HepG2 (cell line): Measurements from ENCODE around the gene MTA2. TPM values are rescaled to one million over a fixed set of nuclear protein-coding genes. Genes with fewer than 3 reads are reported as not detected.
A peak's percentile ranks its signal among the peaks of the same experiment; 100 is the strongest.
"Not testable (repeated sequence)": the region's sequence is repeated elsewhere in the genome, so short reads cannot be mapped to it uniquely, and the experiment has no call there.

ENCODE experiments used
- ATAC-seq: fragments of 200-7000 bp; cut with Tn5 transposase; 3 replicates; pipeline ENCODE4 v1.9.1; 2020; ENCODE audit warnings: mild to moderate bottlenecking, moderate library complexity
- BruUV-seq: library from RNA; stranded (reverse); fragments of 400-500 nt; replicated peaks from 2 replicates; lab custom pipeline; 2021; lab: Mats Ljungman, UMichigan
- CTCF ChIA-PET: fragments of 300-600 bp; formaldehyde crosslinking; extraction: SDS; loops from one replicate; lab custom pipeline; 2021; ENCODE audit warnings: low total read pairs, inconsistent platforms, low intra/inter-chr PET ratio; lab: Yijun Ruan, JAX
- POLR2A ChIA-PET: fragments of 350-600 bp; sonication (Branson Sonifier 250); formaldehyde crosslinking; loops from one replicate; lab custom pipeline; 2020; ENCODE audit warnings: antibody characterized with exemption, inconsistent platforms; lab: Yijun Ruan, JAX
- DNase-seq: peaks from one replicate; pipeline ENCODE4 v3.0.0-alpha.2; 2015; ENCODE audit warnings: low spot score
- FAIRE-seq: peaks from 3 replicates; lab custom pipeline; 2011; peaks lifted over from hg19 to GRCh38; lab: Jason Lieb, UNC
- H2AFZ ChIP-seq: one replicate; pipeline ENCODE4 v1.6.1; 2011; ENCODE audit warnings: low read length, inconsistent platforms
- H3K27ac ChIP-seq: fragments of 300-600 bp; 3 replicates; pipeline ENCODE4 v1.8.0; 2011; ENCODE audit warnings: mixed run types, mild to moderate bottlenecking, mixed read lengths, low read length, inconsistent platforms; ENCODE audit not compliant: insufficient read depth; ENCODE audit errors: extremely low read length
- H3K27me3 ChIP-seq, 2 experiments: fragments of 200-600 bp in 1 of 2; 2 replicates in 1 of 2; 3 replicates in 1 of 2; pipeline versions ENCODE4 v1.6.0 to v1.8.0; 2011; ENCODE audit warnings: low read length in 2 of 2, mild to moderate bottlenecking in 2 of 2, moderate library complexity in 2 of 2, inconsistent platforms in 1 of 2; ENCODE audit not compliant: insufficient read depth in 2 of 2, control insufficient read depth in 1 of 2
- H3K36me3 ChIP-seq, 2 experiments: fragments of 200-600 bp in 1 of 2; replicated peaks in 1 of 2; 2 replicates in 1 of 2; 3 replicates in 1 of 2; pipeline versions ENCODE4 v1.5.1 to v1.8.0; 2011; ENCODE audit warnings: low read length in 2 of 2, inconsistent platforms in 1 of 2; ENCODE audit not compliant: insufficient read depth in 2 of 2, control insufficient read depth in 1 of 2
- H3K4me1 ChIP-seq: 2 replicates; pipeline ENCODE4 v1.5.1; 2012; ENCODE audit warnings: low read length, inconsistent platforms; ENCODE audit not compliant: insufficient read depth
- H3K4me2 ChIP-seq: 2 replicates; pipeline ENCODE4 v1.6.0; 2011; ENCODE audit warnings: low read depth, low read length, inconsistent platforms
- H3K4me3 ChIP-seq, 3 experiments: fragments of 200-600 bp in 1 of 3; sonication (generic), shearing (Covaris generic) in 1 of 3; replicated peaks in 1 of 3; 2 replicates each; pipeline ENCODE4 v1.5.1; 2011 to 2016; ENCODE audit warnings: low read length in 3 of 3, inconsistent platforms in 2 of 3, low read depth in 2 of 3, mild to moderate bottlenecking in 2 of 3, control low read depth in 1 of 3, mixed read lengths in 1 of 3; ENCODE audit not compliant: insufficient read depth in 1 of 3
- H3K79me2 ChIP-seq: one replicate; pipeline ENCODE4 v1.6.1; 2011; ENCODE audit warnings: low read length, inconsistent platforms; ENCODE audit not compliant: insufficient read depth
- H3K9ac ChIP-seq: 2 replicates; pipeline ENCODE4 v1.6.0; 2011; ENCODE audit warnings: mild to moderate bottlenecking, low read depth, low read length, inconsistent platforms; ENCODE audit not compliant: insufficient read depth
- H3K9me3 ChIP-seq: 2 replicates; pipeline ENCODE4 v1.5.1; 2012; ENCODE audit warnings: mild to moderate bottlenecking, low read length
- H4K20me1 ChIP-seq: 2 replicates; pipeline ENCODE4 v1.6.0; 2011; ENCODE audit warnings: inconsistent platforms, mild to moderate bottlenecking, low read length, moderate library complexity; ENCODE audit not compliant: insufficient read depth
- AGO2 ChIP-seq: fragments of 200-400 bp; formaldehyde crosslinking; optimal IDR thresholded peaks from 2 replicates; pipeline ENCODE3; 2017; ENCODE audit warnings: mild to moderate bottlenecking, low read depth, low read length, moderate library complexity
- HNRNPL ChIP-seq: fragments of 200-400 bp; formaldehyde crosslinking; IDR thresholded peaks from 2 replicates; pipeline ENCODE4 v1.6.1; 2017; ENCODE audit warnings: mild to moderate bottlenecking, low read depth, low read length
- POLR2G ChIP-seq: fragments of 200-400 bp; formaldehyde crosslinking; IDR thresholded peaks from 2 replicates; pipeline ENCODE4 v1.6.1; 2018; ENCODE audit warnings: mild to moderate bottlenecking, low read depth, low read length, moderate library complexity
- RBFOX2 ChIP-seq: fragments of 200-400 bp; formaldehyde crosslinking; IDR thresholded peaks from 2 replicates; pipeline ENCODE4 v1.6.1; 2017; ENCODE audit warnings: low read depth, mild to moderate bottlenecking, low read length
- WGBS: methylation state at CpG from one replicate; pipeline ENCODE4 v1.1.6; 2017; ENCODE audit warnings: low lambda C conversion rate; 5-methylcytosine and 5-hydroxymethylcytosine counted together
- in situ Hi-C: cut with HindIII; loops from 2 replicates; pipeline ENCODE4 v1.10.0; 2017; ENCODE audit warnings: low pct_unique_long_range_greater_than_20kb; ENCODE audit not compliant: extremely low pct_ligation_motif_present
- intact Hi-C: fragments of 100-400 bp; cut with micrococcal nuclease; formaldehyde crosslinking; loops from one replicate; pipeline ENCODE4 v1.10.0; 2022; ENCODE audit not compliant: unreplicated experiment
- polyA plus RNA-seq, 8 experiments: library from polyadenylated mRNA; depleted of rRNA in 3 of 8; stranded (reverse) in 7 of 8; unstranded in 1 of 8; fragments of >200 nt; fragmentation: Illumina TruSeq in 4 of 8; extraction: Trizol in 4 of 8; gene quantifications; 2 replicates each; pipeline versions ENCODE4 v1.2.1 to v1.2.3, GENCODE V29; 2011 to 2016; ENCODE audit warnings: low read depth in 4 of 8, missing spikeins in 1 of 8, mixed read lengths in 1 of 8; ENCODE audit not compliant: insufficient read depth in 1 of 8
- total RNA-seq, 5 experiments: library from RNA; depleted of rRNA; stranded (reverse); fragments of >200 nt; fragmentation: Illumina TruSeq; extraction: Trizol; gene quantifications; 2 replicates each; pipeline ENCODE4 v1.2.3, GENCODE V29; 2016; ENCODE audit warnings: low read depth in 1 of 5

Gene MTA2
- total and polyA plus RNA-seq, 2 of the 13 experiments (the other 11 are each of a cell fraction or from before 2014, with no cell fraction given), result 14.0 to 70.0 TPM

DNA sequence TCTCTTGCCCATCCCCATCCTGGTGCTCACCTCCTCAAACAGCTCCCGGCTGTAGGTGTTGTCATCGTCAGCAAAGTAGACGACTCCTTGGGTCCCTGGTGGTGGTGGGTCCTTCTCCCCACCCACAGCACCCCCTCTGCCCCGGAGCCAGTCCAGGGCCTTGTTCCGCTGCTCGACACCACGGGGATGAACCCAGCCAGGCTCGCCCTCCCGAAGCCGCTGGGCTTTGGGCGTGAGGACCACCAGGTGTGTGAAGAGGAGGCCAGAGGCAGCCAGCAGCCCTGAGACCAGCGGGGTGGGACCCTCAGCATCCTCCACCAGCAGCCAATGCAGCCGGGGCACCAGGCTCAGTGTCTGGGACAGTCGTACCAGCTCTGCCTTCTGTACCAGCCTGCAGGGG is 15.3 kb upstream of the MTA2 start:
- peaks cover 43% of the 10 kb centered on the region for H3K4me1 ChIP-seq
- not testable (repeated sequence) for H3K36me3 ChIP-seq, H4K20me1 ChIP-seq, FAIRE-seq, DNase-seq, ATAC-seq, H3K79me2 ChIP-seq
- TF ChIP-seq RBFOX2 (peak; percentile 45), AGO2 (peak; percentile 52)
- TF ChIP-seq, all 625 proteins: peak for 2; not testable (repeated sequence) for 623
- H3K9ac ChIP-seq, intact Hi-C loops, H3K9me3 ChIP-seq, BruUV-seq, POLR2A ChIA-PET, H3K4me2 ChIP-seq, H3K27ac ChIP-seq, H2AFZ ChIP-seq, in situ Hi-C loops, H3K27me3 ChIP-seq, CTCF ChIA-PET, H3K4me3 ChIP-seq: not testable (repeated sequence)
- 94% methylated on average over 12 of the region's 14 CpGs for WGBS

GRCh38 chr11:62615521-62615920 is 13.9 kb upstream of the MTA2 start:
- FAIRE-seq (no peak), ATAC-seq (no peak), DNase-seq (no peak)
- Histone ChIP-seq H3K4me1 (peaks cover 46% of the 10 kb centered on the region), H3K27me3 (no peaks in the 10 kb centered on the region; a peak in 1 of 5 replicates), H3K9ac (no peak overlapping the region), H3K27ac (no peak overlapping the region), H3K4me2 (no peak overlapping the region), H3K36me3 (no peaks in the 10 kb centered on the region), H3K9me3 (no peaks in the 10 kb centered on the region), H3K79me2 (peaks cover 2% of the 10 kb centered on the region), H2AFZ (no peak overlapping the region), H4K20me1 (no peaks in the 10 kb centered on the region), H3K4me3 (no peak overlapping the region)
- intact Hi-C loops (no loop called here), in situ Hi-C loops (no loop called here)
- no TSS peak for BruUV-seq
- WGBS, result 87% methylated on average over 3 of the region's 7 CpGs
- ChIA-PET CTCF (no interaction called here), POLR2A (interaction anchor here (1.5 kb wide), 1 partner anchor 24 kb away, joined by 4 read pairs; the partner anchor contains the start of gene TUT1)
- TF ChIP-seq HNRNPL (peak; percentile 89), POLR2G (no peak)
